Prostate gland (tissue), 2 donors: ENCODE results near the gene MYH6.

Experiments used
- CTCF ChIP-seq, 4 experiments: fragments of 200-600 bp in 2 of 4; fragments of 450-650 bp in 2 of 4; sonication (generic) in 2 of 4; IDR thresholded peaks; 1 replicate in 3 of 4; 2 replicates in 1 of 4; pipeline ENCODE4 v1.5.1; 2016 to 2019; ENCODE audit warnings: antibody characterized with exemption in 4 of 4, mild to moderate bottlenecking in 2 of 4, moderate library complexity in 2 of 4
- POLR2A ChIP-seq: fragments of 450-650 bp; IDR thresholded peaks from one replicate; pipeline ENCODE4 v1.6.1; 2016; ENCODE audit warnings: antibody characterized with exemption, mild to moderate bottlenecking

- no peak for TF ChIP-seq CTCF (IDR thresholded peaks at IDR 0.05)
- TF ChIP-seq POLR2A: no peak
These were observed 1.4 kb upstream of the MYH6 start for GRCh38 chr14:23409475-23409874.
